Nephron progenitor cell (in vitro differentiated cells): Measurements from ENCODE around the gene PLGLB1.
"Not testable (repeated sequence)": the region's sequence is repeated elsewhere in the genome, so short reads cannot be mapped to it uniquely, and the experiment has no call there.

Source experiments
- DNase-seq: peaks from one replicate; pipeline ENCODE4 v3.0.0; 2021
- H3K27ac Mint-ChIP-seq: 2 replicates; pipeline ENCODE4 v1.8.0; 2021; ENCODE audit warnings: mild to moderate bottlenecking, moderate library complexity, mixed read lengths
- H3K27me3 Mint-ChIP-seq: 2 replicates; pipeline ENCODE4 v1.8.0; 2021; ENCODE audit warnings: mild to moderate bottlenecking, low read depth, mixed read lengths; ENCODE audit not compliant: poor library complexity
- H3K36me3 Mint-ChIP-seq: 2 replicates; pipeline ENCODE4 v1.8.0; 2021; ENCODE audit warnings: low read depth, mixed read lengths
- H3K4me1 Mint-ChIP-seq: 2 replicates; pipeline ENCODE4 v1.8.0; 2021; ENCODE audit warnings: mixed read lengths
- H3K4me3 Mint-ChIP-seq: 2 replicates; pipeline ENCODE4 v1.8.0; 2021; ENCODE audit warnings: mild to moderate bottlenecking, moderate library complexity, mixed read lengths
- H3K9me3 Mint-ChIP-seq: 2 replicates; pipeline ENCODE4 v1.8.0; 2021; ENCODE audit warnings: mild to moderate bottlenecking, moderate library complexity, mixed read lengths
- CTCF ChIP-seq: fragments of 200-600 bp; sonication (generic); IDR thresholded peaks from 2 replicates; pipeline ENCODE4 v1.5.0; 2021; ENCODE audit warnings: antibody characterized with exemption

The PLGLB1 gene

GRCh38 chr2:87021744-87022143 is at the start of gene PLGLB1:
PLGLB1 (minus strand) TSS chr2:87021844; CDS start chr2:87021783, 61 bp downstream.
- not testable (repeated sequence) for H3K4me3 Mint-ChIP-seq, H3K4me1 Mint-ChIP-seq, H3K36me3 Mint-ChIP-seq, H3K9me3 Mint-ChIP-seq, H3K27ac Mint-ChIP-seq, DNase-seq, H3K27me3 Mint-ChIP-seq

- H3K4me1 Mint-ChIP-seq, DNase-seq, H3K9me3 Mint-ChIP-seq, H3K4me3 Mint-ChIP-seq, H3K27me3 Mint-ChIP-seq, H3K27ac Mint-ChIP-seq, H3K36me3 Mint-ChIP-seq: not testable (repeated sequence)
Observed at GRCh38 chr2:87064305-87064704, 42.7 kb upstream of the PLGLB1 start.

- H3K36me3 Mint-ChIP-seq, H3K4me3 Mint-ChIP-seq, DNase-seq, H3K4me1 Mint-ChIP-seq, H3K27ac Mint-ChIP-seq, H3K9me3 Mint-ChIP-seq, H3K27me3 Mint-ChIP-seq: not testable (repeated sequence)
Observed at GRCh38 chr2:87063431-87063830, 41.8 kb upstream of the PLGLB1 start.

- not testable (repeated sequence) for H3K9me3 Mint-ChIP-seq, H3K27ac Mint-ChIP-seq, H3K36me3 Mint-ChIP-seq, H3K27me3 Mint-ChIP-seq, DNase-seq, H3K4me3 Mint-ChIP-seq, H3K4me1 Mint-ChIP-seq
Observed at GRCh38 chr2:87061519-87061918, 39.9 kb upstream of the PLGLB1 start.

- H3K4me3 Mint-ChIP-seq, H3K4me1 Mint-ChIP-seq, H3K9me3 Mint-ChIP-seq, H3K27ac Mint-ChIP-seq, DNase-seq, H3K27me3 Mint-ChIP-seq: not testable (repeated sequence)
- H3K36me3 Mint-ChIP-seq, result peaks cover 10% of the 10 kb centered on the region
Observed at GRCh38 chr2:87057606-87058005, 36.0 kb upstream of the PLGLB1 start.

GRCh38 chr2:87056843-87057242 is 35.2 kb upstream of the PLGLB1 start:
- H3K4me3 Mint-ChIP-seq, H3K27me3 Mint-ChIP-seq, DNase-seq, H3K9me3 Mint-ChIP-seq, H3K27ac Mint-ChIP-seq, H3K4me1 Mint-ChIP-seq: not testable (repeated sequence)
- H3K36me3 Mint-ChIP-seq, result peaks cover 13% of the 10 kb centered on the region

- not testable (repeated sequence) for H3K4me1 Mint-ChIP-seq, H3K27me3 Mint-ChIP-seq, H3K9me3 Mint-ChIP-seq, H3K27ac Mint-ChIP-seq, DNase-seq, H3K4me3 Mint-ChIP-seq
- H3K36me3 Mint-ChIP-seq, result peaks cover 17% of the 10 kb centered on the region
Observed at GRCh38 chr2:87056435-87056834, 34.8 kb upstream of the PLGLB1 start.

GRCh38 chr2:87054375-87054774 is 32.7 kb upstream of the PLGLB1 start:
- H3K36me3 Mint-ChIP-seq, result peaks cover 29% of the 10 kb centered on the region
- H3K27ac Mint-ChIP-seq, H3K27me3 Mint-ChIP-seq, DNase-seq, H3K4me1 Mint-ChIP-seq, H3K4me3 Mint-ChIP-seq, H3K9me3 Mint-ChIP-seq: not testable (repeated sequence)

GRCh38 chr2:87041321-87041978 is 19.8 kb upstream of the PLGLB1 start:
- not testable (repeated sequence) for H3K36me3 Mint-ChIP-seq, H3K4me3 Mint-ChIP-seq, H3K4me1 Mint-ChIP-seq, H3K27me3 Mint-ChIP-seq, H3K9me3 Mint-ChIP-seq, H3K27ac Mint-ChIP-seq
- DNase-seq, result peak; percentile 20
- peak; percentile 35 for TF ChIP-seq CTCF

GRCh38 chr2:87028607-87029006 is 7.0 kb upstream of the PLGLB1 start:
- H3K4me1 Mint-ChIP-seq, H3K36me3 Mint-ChIP-seq, H3K27me3 Mint-ChIP-seq, H3K4me3 Mint-ChIP-seq, H3K9me3 Mint-ChIP-seq, H3K27ac Mint-ChIP-seq, DNase-seq: not testable (repeated sequence)

GRCh38 chr2:87026816-87027215 is 5.2 kb upstream of the PLGLB1 start:
- H3K36me3 Mint-ChIP-seq, DNase-seq, H3K27ac Mint-ChIP-seq, H3K9me3 Mint-ChIP-seq, H3K4me1 Mint-ChIP-seq, H3K4me3 Mint-ChIP-seq, H3K27me3 Mint-ChIP-seq: not testable (repeated sequence)

GRCh38 chr2:87025927-87026326 is 4.3 kb upstream of the PLGLB1 start:
- H3K27me3 Mint-ChIP-seq, H3K9me3 Mint-ChIP-seq, H3K36me3 Mint-ChIP-seq, DNase-seq, H3K4me1 Mint-ChIP-seq, H3K4me3 Mint-ChIP-seq, H3K27ac Mint-ChIP-seq: not testable (repeated sequence)

GRCh38 chr2:87023988-87024615 is 2.5 kb upstream of the PLGLB1 start:
- not testable (repeated sequence) for H3K4me3 Mint-ChIP-seq, H3K27ac Mint-ChIP-seq, H3K4me1 Mint-ChIP-seq, H3K36me3 Mint-ChIP-seq, DNase-seq, H3K27me3 Mint-ChIP-seq, H3K9me3 Mint-ChIP-seq

GRCh38 chr2:87021043-87021442 is 601 bp downstream of the PLGLB1 start:
- DNase-seq, H3K27ac Mint-ChIP-seq, H3K36me3 Mint-ChIP-seq, H3K27me3 Mint-ChIP-seq, H3K4me1 Mint-ChIP-seq, H3K9me3 Mint-ChIP-seq, H3K4me3 Mint-ChIP-seq: not testable (repeated sequence)
